ENCODE results near the gene ABCG1.

Gene ABCG1

GRCh38 chr21:42269386-42269785, 50.4 kb downstream of the ABCG1 start:
- Histone ChIP-seq H3K4me1 (ENCODE audit: insufficient read depth, poor library complexity, severe bottlenecking) (no peaks in the 10 kb centered on the region), H3K4me3 (ENCODE audit: severe bottlenecking) (no peak overlapping the region), H3K36me3 (ENCODE audit: low read depth) (no peaks in the 10 kb centered on the region), H3K9me3 (ENCODE audit: severe bottlenecking) (no peaks in the 10 kb centered on the region), H3K27ac (ENCODE audit: poor library complexity, severe bottlenecking) (no peak overlapping the region), H3K27me3 (ENCODE audit: insufficient read depth, poor library complexity, severe bottlenecking) (no peaks in the 10 kb centered on the region)
- ATAC-seq (ENCODE audit: low read depth) (no peak), DNase-seq (ENCODE audit: low spot score) (no peak)
- TF ChIP-seq CTCF (IDR thresholded peaks at IDR 0.05; ENCODE audit: poor library complexity, severe bottlenecking) = no peak

GRCh38 chr21:42271065-42271464, 52.1 kb downstream of the ABCG1 start:
- no peak for DNase-seq (ENCODE audit: low spot score)
- Histone ChIP-seq H3K27ac (ENCODE audit: poor library complexity, severe bottlenecking) (no peak overlapping the region), H3K9me3 (ENCODE audit: severe bottlenecking) (no peaks in the 10 kb centered on the region), H3K4me3 (ENCODE audit: severe bottlenecking) (no peak overlapping the region), H3K36me3 (ENCODE audit: low read depth) (no peaks in the 10 kb centered on the region), H3K27me3 (ENCODE audit: insufficient read depth, poor library complexity, severe bottlenecking) (no peaks in the 10 kb centered on the region), H3K4me1 (ENCODE audit: insufficient read depth, poor library complexity, severe bottlenecking) (no peaks in the 10 kb centered on the region)
- ATAC-seq (ENCODE audit: low read depth) = no peak
- TF ChIP-seq CTCF (IDR thresholded peaks at IDR 0.05; ENCODE audit: poor library complexity, severe bottlenecking) = no peak

GRCh38 chr21:42272109-42272962, 53.4 kb downstream of the ABCG1 start:
- Histone ChIP-seq H3K4me1 (ENCODE audit: insufficient read depth, poor library complexity, severe bottlenecking) (no peaks in the 10 kb centered on the region), H3K4me3 (ENCODE audit: severe bottlenecking) (no peak overlapping the region), H3K9me3 (ENCODE audit: severe bottlenecking) (no peaks in the 10 kb centered on the region), H3K27ac (ENCODE audit: poor library complexity, severe bottlenecking) (no peak overlapping the region), H3K36me3 (ENCODE audit: low read depth) (no peaks in the 10 kb centered on the region), H3K27me3 (ENCODE audit: insufficient read depth, poor library complexity, severe bottlenecking) (no peaks in the 10 kb centered on the region)
- no peak for ATAC-seq (ENCODE audit: low read depth)
- no peak for DNase-seq (ENCODE audit: low spot score)
- no peak for TF ChIP-seq CTCF (IDR thresholded peaks at IDR 0.05; ENCODE audit: poor library complexity, severe bottlenecking)

- ATAC-seq (ENCODE audit: low read depth) (no peak), DNase-seq (ENCODE audit: low spot score) (no peak)
- no peaks in the 10 kb centered on the region for H3K9me3 ChIP-seq (ENCODE audit: severe bottlenecking)
- no peaks in the 10 kb centered on the region for H3K27me3 ChIP-seq (ENCODE audit: insufficient read depth, poor library complexity, severe bottlenecking)
- H3K4me3 ChIP-seq (ENCODE audit: severe bottlenecking) = no peak overlapping the region
- H3K36me3 ChIP-seq (ENCODE audit: low read depth) = no peaks in the 10 kb centered on the region
- H3K27ac ChIP-seq (ENCODE audit: poor library complexity, severe bottlenecking) = no peak overlapping the region
- no peak for TF ChIP-seq CTCF (IDR thresholded peaks at IDR 0.05; ENCODE audit: poor library complexity, severe bottlenecking)
- no peaks in the 10 kb centered on the region for H3K4me1 ChIP-seq (ENCODE audit: insufficient read depth, poor library complexity, severe bottlenecking)
These were observed 54.2 kb downstream of the ABCG1 start for GRCh38 chr21:42272984-42273600.

GRCh38 chr21:42276076-42276475, 57.1 kb downstream of the ABCG1 start:
- no peak for TF ChIP-seq CTCF (IDR thresholded peaks at IDR 0.05; ENCODE audit: poor library complexity, severe bottlenecking)
- H3K36me3 ChIP-seq (ENCODE audit: low read depth) = no peaks in the 10 kb centered on the region
- H3K9me3 ChIP-seq (ENCODE audit: severe bottlenecking) = no peaks in the 10 kb centered on the region
- ATAC-seq (ENCODE audit: low read depth) (no peak), DNase-seq (ENCODE audit: low spot score) (no peak)
- no peaks in the 10 kb centered on the region for H3K4me1 ChIP-seq (ENCODE audit: insufficient read depth, poor library complexity, severe bottlenecking)
- no peak overlapping the region for H3K4me3 ChIP-seq (ENCODE audit: severe bottlenecking)
- no peak overlapping the region for H3K27ac ChIP-seq (ENCODE audit: poor library complexity, severe bottlenecking)
- H3K27me3 ChIP-seq (ENCODE audit: insufficient read depth, poor library complexity, severe bottlenecking) = no peaks in the 10 kb centered on the region
